H1 (cell line): ENCODE data around the gene PRKG2. TPM values are rescaled to one million over a fixed set of nuclear protein-coding genes. Genes with fewer than 3 reads are reported as not detected.

ENCODE experiments used
- CTCF ChIA-PET: fragments of 300-600 bp; sonication (Branson Sonifier 250); formaldehyde crosslinking; loops from one replicate; lab custom pipeline; 2021; ENCODE audit not compliant: partially characterized antibody; lab: Charles Lee
- POLR2A ChIA-PET: fragments of 300-600 bp; sonication (Branson Sonifier 250); formaldehyde crosslinking; loops from one replicate; lab custom pipeline; 2021; ENCODE audit warnings: inconsistent platforms; ENCODE audit not compliant: partially characterized antibody; lab: Charles Lee
- DNase-seq, 2 experiments: peaks; one replicate each; pipeline versions ENCODE4 v3.0.0 to v3.0.0-alpha.2; 2010 to 2022; ENCODE audit warnings: low spot score in 2 of 2, low read depth in 1 of 2, mixed read lengths in 1 of 2
- FAIRE-seq: peaks from 2 replicates; lab custom pipeline; 2011; peaks lifted over from hg19 to GRCh38; lab: Jason Lieb, UNC
- H2AFZ ChIP-seq: 2 replicates; pipeline ENCODE4 v1.8.1; 2012; ENCODE audit warnings: low read length, inconsistent platforms
- H2AK5ac ChIP-seq: 2 replicates; pipeline ENCODE4 v1.6.1; 2013; ENCODE audit warnings: low read depth, low read length
- H2BK120ac ChIP-seq: replicated peaks from 2 replicates; pipeline ENCODE3; 2013; ENCODE audit warnings: low read depth, low read length, inconsistent platforms
- H2BK12ac ChIP-seq: 2 replicates; pipeline ENCODE4 v1.6.1; 2013; ENCODE audit warnings: low read depth, low read length
- H2BK15ac ChIP-seq: 2 replicates; pipeline ENCODE4 v1.6.1; 2013; ENCODE audit warnings: low read length
- H2BK20ac ChIP-seq: 2 replicates; pipeline ENCODE4 v1.6.1; 2013; ENCODE audit warnings: low read length
- H2BK5ac ChIP-seq: 2 replicates; pipeline ENCODE4 v1.6.1; 2013; ENCODE audit warnings: low read depth, low read length
- H3K14ac ChIP-seq: 2 replicates; pipeline ENCODE4 v1.6.1; 2013; ENCODE audit warnings: inconsistent platforms; ENCODE audit not compliant: insufficient read length
- H3K18ac ChIP-seq: 2 replicates; pipeline ENCODE4 v1.6.1; 2013; ENCODE audit warnings: low read length; ENCODE audit errors: extremely low read depth
- H3K23ac ChIP-seq: 2 replicates; pipeline ENCODE4 v1.6.1; 2013; ENCODE audit warnings: inconsistent platforms; ENCODE audit not compliant: insufficient read length
- H3K23me2 ChIP-seq: 2 replicates; pipeline ENCODE4 v1.6.1; 2013; ENCODE audit warnings: low read depth, low read length
- H3K27ac ChIP-seq: 2 replicates; pipeline ENCODE4 v1.6.1; 2011; ENCODE audit warnings: low read depth, low read length, inconsistent platforms
- H3K27me3 ChIP-seq, 4 experiments: replicated peaks in 1 of 4; 1 replicate in 1 of 4; 2 replicates in 3 of 4; pipeline versions ENCODE4 v1.6.1 to v1.8.1; 2011 to 2013; ENCODE audit warnings: low read length in 3 of 4, mild to moderate bottlenecking in 3 of 4, inconsistent platforms in 2 of 4, mixed read lengths in 2 of 4, moderate library complexity in 1 of 4; ENCODE audit not compliant: control insufficient read depth in 3 of 4, insufficient read depth in 3 of 4; ENCODE audit errors: extremely low read depth in 1 of 4
- H3K36me3 ChIP-seq, 4 experiments: 2 replicates each; pipeline versions ENCODE4 v1.6.1 to v1.8.1; 2011 to 2013; ENCODE audit warnings: mild to moderate bottlenecking in 4 of 4, low read length in 3 of 4, moderate library complexity in 2 of 4, control low read depth in 1 of 4, inconsistent platforms in 1 of 4; ENCODE audit not compliant: insufficient read depth in 4 of 4, control insufficient read depth in 2 of 4
- H3K4ac ChIP-seq: replicated peaks from 2 replicates; pipeline ENCODE3; 2013; ENCODE audit warnings: low read length, low read depth, mixed read lengths, inconsistent platforms; ENCODE audit not compliant: insufficient read length
- H3K4me1 ChIP-seq, 4 experiments: replicated peaks in 1 of 4; 1 replicate in 1 of 4; 2 replicates in 3 of 4; pipeline versions ENCODE4 v1.6.1 to v1.8.1; 2011 to 2013; ENCODE audit warnings: low read length in 3 of 4, inconsistent platforms in 2 of 4, mixed read lengths in 1 of 4; ENCODE audit not compliant: insufficient read depth in 4 of 4, control insufficient read depth in 3 of 4
- H3K4me2 ChIP-seq, 2 experiments: 2 replicates each; pipeline versions ENCODE4 v1.6.1 to v1.8.1; 2011 to 2013; ENCODE audit warnings: low read depth in 2 of 2, low read length in 2 of 2, control low read depth in 1 of 2, inconsistent platforms in 1 of 2, mild to moderate bottlenecking in 1 of 2; ENCODE audit not compliant: insufficient read depth in 1 of 2
- H3K4me3 ChIP-seq, 4 experiments: fragments of 200-600, 300-600 bp in 1 of 4; sonication (generic), shearing (Covaris generic), sonication (Bioruptor Twin) in 1 of 4; 2 replicates each; pipeline versions ENCODE4 v1.5.1 to v1.8.1; 2011 to 2016; ENCODE audit warnings: low read length in 4 of 4, low read depth in 3 of 4, control low read depth in 2 of 4, inconsistent platforms in 2 of 4, mild to moderate bottlenecking in 2 of 4, mixed read lengths in 1 of 4, moderate library complexity in 1 of 4; ENCODE audit not compliant: insufficient read depth in 2 of 4; ENCODE audit errors: extremely low read depth in 1 of 4
- H3K56ac ChIP-seq: replicated peaks from 2 replicates; pipeline ENCODE3; 2013; ENCODE audit warnings: low read depth, mild to moderate bottlenecking, mixed read lengths, low read length, inconsistent platforms; ENCODE audit not compliant: insufficient read length
- H3K79me1 ChIP-seq: 2 replicates; pipeline ENCODE4 v1.6.1; 2013; ENCODE audit warnings: low read depth, low read length, control low read depth
- H3K79me2 ChIP-seq, 2 experiments: 2 replicates each; pipeline versions ENCODE4 v1.6.1 to v1.8.1; 2012 to 2013; ENCODE audit warnings: low read length in 2 of 2, mild to moderate bottlenecking in 2 of 2, inconsistent platforms in 1 of 2; ENCODE audit not compliant: insufficient read depth in 2 of 2, control insufficient read depth in 1 of 2
- H3K9ac ChIP-seq, 4 experiments: replicated peaks in 1 of 4; 1 replicate in 1 of 4; 2 replicates in 3 of 4; pipeline versions ENCODE4 v1.6.1 to v1.8.1; 2011 to 2013; ENCODE audit warnings: low read depth in 3 of 4, low read length in 3 of 4, control low read depth in 2 of 4, mild to moderate bottlenecking in 2 of 4, moderate library complexity in 2 of 4, inconsistent platforms in 1 of 4; ENCODE audit errors: extremely low read depth in 1 of 4
- H3K9me3 ChIP-seq, 2 experiments: 2 replicates each; pipeline versions ENCODE4 v1.6.1 to v1.8.1; 2012 to 2013; ENCODE audit warnings: mild to moderate bottlenecking in 2 of 2, moderate library complexity in 2 of 2, control low read depth in 1 of 2, inconsistent platforms in 1 of 2, low read depth in 1 of 2, low read length in 1 of 2, mixed read lengths in 1 of 2; ENCODE audit not compliant: insufficient read depth in 2 of 2
- H4K20me1 ChIP-seq, 2 experiments: replicated peaks in 1 of 2; 2 replicates each; pipeline versions ENCODE3 to v1.8.1; 2011 to 2013; ENCODE audit warnings: inconsistent platforms in 2 of 2, low read length in 2 of 2, mild to moderate bottlenecking in 1 of 2; ENCODE audit not compliant: insufficient read depth in 2 of 2, control insufficient read depth in 1 of 2
- H4K5ac ChIP-seq: 2 replicates; pipeline ENCODE4 v1.6.1; 2013; ENCODE audit warnings: low read length, low read depth, mixed read lengths, inconsistent platforms; ENCODE audit not compliant: insufficient read length
- H4K8ac ChIP-seq: 2 replicates; pipeline ENCODE4 v1.8.0; 2013; ENCODE audit warnings: mild to moderate bottlenecking, moderate library complexity, low read length, inconsistent platforms; ENCODE audit not compliant: insufficient read depth; ENCODE audit errors: extremely low read depth
- H4K91ac ChIP-seq: replicated peaks from 2 replicates; pipeline ENCODE3; 2013; ENCODE audit warnings: low read length, mixed read lengths, inconsistent platforms; ENCODE audit not compliant: insufficient read length
- CHD1 ChIP-seq: IDR thresholded peaks from 2 replicates; pipeline ENCODE4 v1.6.1; 2012; ENCODE audit warnings: low read depth, low read length, improper control_type of control experiment
- KDM1A ChIP-seq: fragments of 200-600, 300-600 bp; sonication (generic); IDR thresholded peaks from 2 replicates; pipeline ENCODE4 v1.7.1; 2016; ENCODE audit warnings: mild to moderate bottlenecking, low read length, borderline replicate concordance
- POLR2A ChIP-seq, 2 experiments: IDR thresholded peaks; 1 replicate in 1 of 2; 2 replicates in 1 of 2; pipeline ENCODE4 v1.6.1; 2011; ENCODE audit warnings: low read depth in 2 of 2, low read length in 2 of 2, mild to moderate bottlenecking in 2 of 2; ENCODE audit errors: control extremely low read depth in 1 of 2
- POLR2AphosphoS5 ChIP-seq: IDR thresholded peaks from 2 replicates; pipeline ENCODE4 v1.6.1; 2011; ENCODE audit warnings: low read depth, low read length
- RNF2 ChIP-seq: fragments of 200-900, 300-1000 bp; sonication (generic); IDR thresholded peaks from 2 replicates; pipeline ENCODE4 v1.7.1; 2016; ENCODE audit warnings: borderline replicate concordance, low read depth, mild to moderate bottlenecking, antibody characterized with exemption, low read length; ENCODE audit not compliant: poor library complexity, severe bottlenecking; ENCODE audit errors: missing control alignments
- RXRA ChIP-seq: IDR thresholded peaks from 2 replicates; pipeline ENCODE4 v1.6.1; 2011; ENCODE audit warnings: low read depth, mild to moderate bottlenecking, low read length, moderate library complexity; ENCODE audit not compliant: insufficient read depth
- SAP30 ChIP-seq: fragments of 300-600 bp; sonication (generic); IDR thresholded peaks from 2 replicates; pipeline ENCODE4 v1.7.1; 2012; ENCODE audit warnings: low read length, moderate library complexity, mild to moderate bottlenecking, inconsistent platforms; ENCODE audit not compliant: insufficient read depth, insufficient replicate concordance
- SP1 ChIP-seq: IDR thresholded peaks from 2 replicates; pipeline ENCODE4 v1.6.1; 2011; ENCODE audit warnings: low read depth, low read length
- SP4 ChIP-seq: IDR thresholded peaks from 2 replicates; pipeline ENCODE4 v1.6.1; 2012; ENCODE audit warnings: low read length, inconsistent platforms
- TAF7 ChIP-seq: optimal IDR thresholded peaks from 2 replicates; pipeline ENCODE3; 2011; ENCODE audit warnings: low read depth, mild to moderate bottlenecking, inconsistent platforms, low read length, moderate library complexity, borderline replicate concordance
- YY1 ChIP-seq: IDR thresholded peaks from 2 replicates; pipeline ENCODE4 v1.6.1; 2011; ENCODE audit warnings: low read depth, mild to moderate bottlenecking, low read length
- WGBS, 2 experiments: shearing (Covaris generic) in 1 of 2; methylation state at CpG; one replicate each; pipeline versions ENCODE4 v1.1.6 to v1.1.7; 2013 to 2015; ENCODE audit warnings: low lambda C conversion rate in 2 of 2, mixed read lengths in 2 of 2, inconsistent platforms in 1 of 2, low coverage in 1 of 2, missing lambda C conversion rate in 1 of 2; ENCODE audit not compliant: insufficient replicate concordance in 2 of 2, insufficient coverage in 1 of 2, insufficient read length in 1 of 2; ENCODE audit errors: extremely low coverage in 1 of 2, missing lambda C conversion rate in 1 of 2; 5-methylcytosine and 5-hydroxymethylcytosine counted together
- polyA plus RNA-seq, 7 experiments: library from polyadenylated mRNA; depleted of rRNA in 3 of 7; stranded (reverse) in 5 of 7; unstranded in 2 of 7; fragments of >200 nt in 5 of 7; fragments of 200-250 nt in 2 of 7; gene quantifications; 1 replicate in 5 of 7; 2 replicates in 1 of 7; 4 replicates in 1 of 7; pipeline versions ENCODE4 v1.2.1 to v1.2.3, GENCODE V29; 2011 to 2013; ENCODE audit warnings: missing spikeins in 2 of 7, mixed read lengths in 2 of 7
- total RNA-seq: library from RNA; stranded (reverse); fragmentation: NEBNext Ultra II Directional; extraction: Animal tissue kit (Norgen Biotek cat#: 25700); gene quantifications from 2 replicates; pipeline ENCODE4 v1.2.1, GENCODE V29; 2021
- TF ChIP-seq, protein P1 (sequence below), 3 experiments: IDR thresholded peaks; 1 replicate in 2 of 3; 2 replicates in 1 of 3; pipeline versions ENCODE4 v1.5.1 to v1.6.1; 2011; ENCODE audit warnings: low read length in 3 of 3, mild to moderate bottlenecking in 3 of 3, inconsistent platforms in 2 of 3, low read depth in 1 of 3, moderate library complexity in 1 of 3; ENCODE audit not compliant: insufficient read depth in 1 of 3; ENCODE audit errors: control extremely low read depth in 1 of 3

The PRKG2 gene
- total and polyA plus RNA-seq, 2 of the 8 experiments (the other 6 are each of a cell fraction or from before 2014, with no cell fraction given): 0.45 to 1.2 TPM

DNA sequence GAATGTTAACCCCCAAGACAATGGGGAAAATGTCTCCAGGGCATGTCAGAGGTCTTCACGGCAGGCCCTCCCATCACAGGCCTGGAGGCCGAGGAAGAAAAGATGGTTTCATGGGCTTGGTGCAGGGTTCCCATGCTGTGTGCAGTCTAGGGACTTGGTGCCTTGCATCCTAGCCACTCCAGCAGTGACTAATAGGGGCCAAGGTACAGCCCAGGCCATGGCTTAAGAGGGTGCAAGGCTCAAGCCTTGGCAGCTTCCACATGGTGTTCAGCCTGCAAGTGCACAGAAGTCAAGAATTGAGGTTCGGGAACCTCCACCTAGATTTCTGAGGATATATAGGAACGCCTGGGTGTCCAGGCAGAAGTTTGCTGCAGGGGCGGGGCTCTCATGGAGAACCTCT, 133.9 kb downstream of the PRKG2 start:
- H4K20me1 ChIP-seq: no peaks in the 10 kb centered on the region
- 94% methylated on average over 5 of the region's 5 CpGs; no CpG with 5 or more reads in 1 of the 2 experiments for WGBS, 2 experiments
- FAIRE-seq (no peak), DNase-seq (no peak)
- H4K91ac ChIP-seq: no peak overlapping the region
- no peak overlapping the region for H2AFZ ChIP-seq
- no peak overlapping the region for H2BK120ac ChIP-seq
- H3K4me3 ChIP-seq: no peak overlapping the region
- H3K4ac ChIP-seq: no peak overlapping the region
- H3K56ac ChIP-seq: no peak overlapping the region
- no peak overlapping the region for H4K5ac ChIP-seq
- H2AK5ac ChIP-seq: no peak overlapping the region
- no peak overlapping the region for H2BK15ac ChIP-seq
- no peak overlapping the region for H3K23ac ChIP-seq
- no peak overlapping the region for H3K18ac ChIP-seq
- no peaks in the 10 kb centered on the region for H3K27me3 ChIP-seq
- POLR2A ChIA-PET: no interaction called here
- CTCF ChIA-PET: interaction anchor here (1.9 kb wide), 1 partner anchor 11 kb away, joined by 9 read pairs; no protein-coding TSS in a partner anchor
- no peak overlapping the region for H2BK5ac ChIP-seq
- no peaks in the 10 kb centered on the region for H3K23me2 ChIP-seq
- H2BK12ac ChIP-seq: no peak overlapping the region
- H2BK20ac ChIP-seq: no peak overlapping the region
- H3K9ac ChIP-seq: no peak overlapping the region
- no peak overlapping the region for H4K8ac ChIP-seq
- H3K36me3 ChIP-seq: no peaks in the 10 kb centered on the region
- H3K14ac ChIP-seq: no peak overlapping the region
- H3K9me3 ChIP-seq: peaks cover 0 to 3% of the 10 kb centered on the region in 2 experiments; a peak in 2 of 4 replicates
- no peak overlapping the region for H3K27ac ChIP-seq
- H3K79me2 ChIP-seq: no peaks in the 10 kb centered on the region
- no peaks in the 10 kb centered on the region for H3K79me1 ChIP-seq
- no peaks in the 10 kb centered on the region for H3K4me1 ChIP-seq
- H3K4me2 ChIP-seq: no peak overlapping the region
- no peak for TF ChIP-seq SP4
- no peak for TF ChIP-seq SP1
- TF ChIP-seq KDM1A: no peak
- TF ChIP-seq YY1: no peak
- no peak for TF ChIP-seq RXRA
- no peak for TF ChIP-seq SAP30
- TF ChIP-seq, protein P1, sequence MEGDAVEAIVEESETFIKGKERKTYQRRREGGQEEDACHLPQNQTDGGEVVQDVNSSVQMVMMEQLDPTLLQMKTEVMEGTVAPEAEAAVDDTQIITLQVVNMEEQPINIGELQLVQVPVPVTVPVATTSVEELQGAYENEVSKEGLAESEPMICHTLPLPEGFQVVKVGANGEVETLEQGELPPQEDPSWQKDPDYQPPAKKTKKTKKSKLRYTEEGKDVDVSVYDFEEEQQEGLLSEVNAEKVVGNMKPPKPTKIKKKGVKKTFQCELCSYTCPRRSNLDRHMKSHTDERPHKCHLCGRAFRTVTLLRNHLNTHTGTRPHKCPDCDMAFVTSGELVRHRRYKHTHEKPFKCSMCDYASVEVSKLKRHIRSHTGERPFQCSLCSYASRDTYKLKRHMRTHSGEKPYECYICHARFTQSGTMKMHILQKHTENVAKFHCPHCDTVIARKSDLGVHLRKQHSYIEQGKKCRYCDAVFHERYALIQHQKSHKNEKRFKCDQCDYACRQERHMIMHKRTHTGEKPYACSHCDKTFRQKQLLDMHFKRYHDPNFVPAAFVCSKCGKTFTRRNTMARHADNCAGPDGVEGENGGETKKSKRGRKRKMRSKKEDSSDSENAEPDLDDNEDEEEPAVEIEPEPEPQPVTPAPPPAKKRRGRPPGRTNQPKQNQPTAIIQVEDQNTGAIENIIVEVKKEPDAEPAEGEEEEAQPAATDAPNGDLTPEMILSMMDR (IDR thresholded peaks at IDR 0.05; ENCODE audit: control extremely low read depth in 1 of 3, insufficient read depth in 1 of 3, low read depth in 1 of 3, low read length in 3 of 3): no peak
- TF ChIP-seq CHD1: no peak
- no peak for TF ChIP-seq TAF7
- TF ChIP-seq RNF2: no peak
- no peak for TF ChIP-seq POLR2AphosphoS5
- TF ChIP-seq POLR2A (IDR thresholded peaks at IDR 0.05; ENCODE audit: control extremely low read depth in 1 of 2, low read depth in 2 of 2, low read length in 2 of 2): no peak
